NOMO-1 treated with DMSO at 0.1 percent for 48 hours (cell line): ENCODE data around the gene EME1.

Experiments
- DNase-seq: peaks from one replicate; lab custom pipeline; 2025; ENCODE audit not compliant: unreplicated experiment; lab: John Stamatoyannopoulos, UW

EME1 gene

GRCh38 chr17:50347894-50348291, 25.1 kb upstream of the EME1 start:
- DNase-seq, result no peak

GRCh38 chr17:50348522-50349242, 24.3 kb upstream of the EME1 start:
- DNase-seq, result no peak

- DNase-seq, result no peak
Observed at GRCh38 chr17:50349243-50349600, 23.8 kb upstream of the EME1 start.

- no peak for DNase-seq
Observed at GRCh38 chr17:50350733-50351132, 22.3 kb upstream of the EME1 start.

GRCh38 chr17:50352072-50352692, 20.8 kb upstream of the EME1 start:
- DNase-seq, result no peak

GRCh38 chr17:50352693-50353599, 20.1 kb upstream of the EME1 start:
- no peak for DNase-seq

GRCh38 chr17:50353600-50354195, 19.3 kb upstream of the EME1 start:
- DNase-seq, result no peak

GRCh38 chr17:50354198-50354597, 18.8 kb upstream of the EME1 start:
- DNase-seq, result no peak

GRCh38 chr17:50354776-50355175, 18.3 kb upstream of the EME1 start:
- no peak for DNase-seq

- no peak for DNase-seq
Observed at GRCh38 chr17:50355336-50355700, 17.7 kb upstream of the EME1 start.

- no peak for DNase-seq
Observed at GRCh38 chr17:50355701-50356341, 17.2 kb upstream of the EME1 start.

GRCh38 chr17:50356418-50356817, 16.6 kb upstream of the EME1 start:
- no peak for DNase-seq

GRCh38 chr17:50356892-50357510, 16.0 kb upstream of the EME1 start:
- no peak for DNase-seq

- DNase-seq, result no peak
Observed at GRCh38 chr17:50358177-50358576, 14.9 kb upstream of the EME1 start.

GRCh38 chr17:50359005-50359699, 13.9 kb upstream of the EME1 start:
- no peak for DNase-seq

- DNase-seq, result no peak
Observed at GRCh38 chr17:50359998-50360461, 13.0 kb upstream of the EME1 start.

- DNase-seq, result no peak
Observed at GRCh38 chr17:50360486-50361115, 12.4 kb upstream of the EME1 start.

GRCh38 chr17:50361561-50362480, 11.2 kb upstream of the EME1 start:
- DNase-seq, result peak; percentile 69
